DMS114 treated with DMSO at 0.1 percent for 48 hours (cell line): ENCODE results near the gene SLC16A7.
"Not testable (repeated sequence)": the region's sequence is repeated elsewhere in the genome, so short reads cannot be mapped to it uniquely, and the experiment has no call there.

ENCODE experiments used
- DNase-seq: peaks from one replicate; lab custom pipeline; 2025; ENCODE audit not compliant: unreplicated experiment; lab: John Stamatoyannopoulos, UW

The SLC16A7 gene

GRCh38 chr12:59595883-59596540 lies at the start of gene SLC16A7:
Gene SLC16A7, plus strand, starts transcription at chr12:59596029. Its CDS starts 108,773 bp downstream, at chr12:59704802.
- no peak for DNase-seq

GRCh38 chr12:59548930-59549329 lies 46.9 kb upstream of the SLC16A7 start:
- no peak for DNase-seq

GRCh38 chr12:59559696-59560095 lies 36.1 kb upstream of the SLC16A7 start:
- no peak for DNase-seq

- no peak for DNase-seq
These were observed 25.7 kb upstream of the SLC16A7 start for GRCh38 chr12:59570145-59570544.

- DNase-seq: no peak
These were observed 21.4 kb upstream of the SLC16A7 start for GRCh38 chr12:59574406-59574805.

GRCh38 chr12:59575826-59576225 lies 20.0 kb upstream of the SLC16A7 start:
- DNase-seq: no peak

GRCh38 chr12:59578254-59578653 lies 17.6 kb upstream of the SLC16A7 start:
- no peak for DNase-seq

- DNase-seq: no peak
These were observed 16.2 kb upstream of the SLC16A7 start for GRCh38 chr12:59579631-59580030.

- DNase-seq: no peak
These were observed 15.8 kb upstream of the SLC16A7 start for GRCh38 chr12:59580050-59580449.

- DNase-seq: no peak
These were observed 12.7 kb upstream of the SLC16A7 start for GRCh38 chr12:59583003-59583712.

GRCh38 chr12:59587710-59588109 lies 8.1 kb upstream of the SLC16A7 start:
- DNase-seq: no peak

- DNase-seq: no peak
These were observed 2.1 kb upstream of the SLC16A7 start for GRCh38 chr12:59593761-59594160.

- DNase-seq: no peak
These were observed 807 bp upstream of the SLC16A7 start for GRCh38 chr12:59594943-59595500.

GRCh38 chr12:59595565-59595882 lies 305 bp upstream of the SLC16A7 start:
- no peak for DNase-seq

- DNase-seq: no peak
These were observed 1.6 kb downstream of the SLC16A7 start for GRCh38 chr12:59597385-59597781.

GRCh38 chr12:59600171-59600570 lies 4.3 kb downstream of the SLC16A7 start:
- DNase-seq: no peak

- no peak for DNase-seq
These were observed 7.9 kb downstream of the SLC16A7 start for GRCh38 chr12:59603754-59604153.

- not testable (repeated sequence) for DNase-seq
These were observed 17.1 kb downstream of the SLC16A7 start for GRCh38 chr12:59612823-59613434.

- DNase-seq: no peak
These were observed 19.8 kb downstream of the SLC16A7 start for GRCh38 chr12:59615392-59616165.

- DNase-seq: no peak
These were observed 23.8 kb downstream of the SLC16A7 start for GRCh38 chr12:59619461-59620240.

- no peak for DNase-seq
These were observed 24.5 kb downstream of the SLC16A7 start for GRCh38 chr12:59620326-59620725.
